Measurements from ENCODE around the gene UBE2M. TPM values are rescaled to one million over a fixed set of nuclear protein-coding genes. Genes with fewer than 3 reads are reported as not detected.

UBE2M gene
- total RNA-seq, 1 experiment from 2014 or later = 185 TPM

GRCh38 chr19:58560007-58560887 lies 1.8 kb upstream of the UBE2M start:
- H3K36me3 ChIP-seq (ENCODE audit: insufficient read depth, low read length, poor library complexity, severe bottlenecking) = peaks cover 18% of the 10 kb centered on the region
- peak overlapping the region; percentile 73 for H3K4me3 ChIP-seq (ENCODE audit: low read depth, low read length, poor library complexity, severe bottlenecking)
- no TSS peak for BruUV-seq (replicated peaks)
- no peaks in the 10 kb centered on the region for H3K27me3 ChIP-seq (replicated peaks; ENCODE audit: insufficient read depth, low read depth, low read length, poor library complexity)
- peak overlapping the region; percentile 98 for H3K27ac ChIP-seq (ENCODE audit: low read depth, low read length, poor library complexity, severe bottlenecking)
- intact Hi-C loops (cut with micrococcal nuclease; ENCODE audit: unreplicated experiment) = no loop called here
- no peaks in the 10 kb centered on the region for H3K9me3 ChIP-seq (ENCODE audit: low read depth, low read length, poor library complexity, severe bottlenecking)
- DNase-seq (ENCODE audit: low spot score) = no peak
- H3K4me1 ChIP-seq (ENCODE audit: insufficient read depth, low read length, poor library complexity, severe bottlenecking) = peaks cover 20% of the 10 kb centered on the region
- ChIA-PET CTCF (no interaction called here), POLR2A (ENCODE audit: low non-redundant PET) (no interaction called here)
- TF ChIP-seq CTCF (conservative IDR thresholded peaks at IDR 0.05; ENCODE audit: low read depth, low read length) (no peak), EZH2 (IDR thresholded peaks at IDR 0.05; ENCODE audit: borderline replicate concordance, low read depth, low read length, poor library complexity, severe bottlenecking) (no peak)

GRCh38 chr19:58559275-58560006 lies 1.0 kb upstream of the UBE2M start:
- Histone ChIP-seq H3K4me3 (ENCODE audit: low read depth, low read length, poor library complexity, severe bottlenecking) (peak overlapping the region; percentile 73), H3K4me1 (ENCODE audit: insufficient read depth, low read length, poor library complexity, severe bottlenecking) (peaks cover 22% of the 10 kb centered on the region), H3K9me3 (ENCODE audit: low read depth, low read length, poor library complexity, severe bottlenecking) (no peaks in the 10 kb centered on the region), H3K36me3 (ENCODE audit: insufficient read depth, low read length, poor library complexity, severe bottlenecking) (peaks cover 18% of the 10 kb centered on the region), H3K27me3 (replicated peaks; ENCODE audit: insufficient read depth, low read depth, low read length, poor library complexity) (no peaks in the 10 kb centered on the region), H3K27ac (ENCODE audit: low read depth, low read length, poor library complexity, severe bottlenecking) (peak overlapping the region; percentile 98)
- intact Hi-C loops (cut with micrococcal nuclease; ENCODE audit: unreplicated experiment) = loop anchor here (1.0 kb wide), 1 partner anchor 158 kb away; no protein-coding TSS in a partner anchor
- CTCF ChIA-PET = no interaction called here
- BruUV-seq (replicated peaks) = TSS peak; percentile 58
- peak; percentile 92 for DNase-seq (ENCODE audit: low spot score)
- POLR2A ChIA-PET (ENCODE audit: low non-redundant PET) = interaction anchor here (0.6 kb wide), 3 partner anchors 9 to 341 kb away, joined by 3 to 17 read pairs (median 3); no protein-coding TSS in a partner anchor
- no peak for TF ChIP-seq EZH2 (IDR thresholded peaks at IDR 0.05; ENCODE audit: borderline replicate concordance, low read depth, low read length, poor library complexity, severe bottlenecking)
- TF ChIP-seq CTCF (conservative IDR thresholded peaks at IDR 0.05; ENCODE audit: low read depth, low read length) = no peak

GRCh38 chr19:58558623-58559274 lies 338 bp upstream of the UBE2M start:
- no TSS peak for BruUV-seq (replicated peaks)
- Histone ChIP-seq H3K4me1 (ENCODE audit: insufficient read depth, low read length, poor library complexity, severe bottlenecking) (peaks cover 26% of the 10 kb centered on the region), H3K4me3 (ENCODE audit: low read depth, low read length, poor library complexity, severe bottlenecking) (peak overlapping the region; percentile 73), H3K36me3 (ENCODE audit: insufficient read depth, low read length, poor library complexity, severe bottlenecking) (peaks cover 18% of the 10 kb centered on the region), H3K27ac (ENCODE audit: low read depth, low read length, poor library complexity, severe bottlenecking) (peak overlapping the region; percentile 98), H3K27me3 (replicated peaks; ENCODE audit: insufficient read depth, low read depth, low read length, poor library complexity) (no peaks in the 10 kb centered on the region), H3K9me3 (ENCODE audit: low read depth, low read length, poor library complexity, severe bottlenecking) (no peaks in the 10 kb centered on the region)
- DNase-seq (ENCODE audit: low spot score) = peak; percentile 99
- intact Hi-C loops (cut with micrococcal nuclease; ENCODE audit: unreplicated experiment) = loop anchor here (1.0 kb wide), 1 partner anchor 157 kb away; no protein-coding TSS in a partner anchor
- POLR2A ChIA-PET (ENCODE audit: low non-redundant PET) = interaction anchor here (0.6 kb wide), 3 partner anchors 9 to 340 kb away, joined by 3 to 17 read pairs (median 3); no protein-coding TSS in a partner anchor
- TF ChIP-seq CTCF (conservative IDR thresholded peaks at IDR 0.05; ENCODE audit: low read depth, low read length) (no peak), EZH2 (IDR thresholded peaks at IDR 0.05; ENCODE audit: borderline replicate concordance, low read depth, low read length, poor library complexity, severe bottlenecking) (no peak)
- CTCF ChIA-PET = no interaction called here
